Measurements from ENCODE around the gene UBAP1L. TPM values are rescaled to one million over a fixed set of nuclear protein-coding genes. Genes with fewer than 3 reads are reported as not detected.

The UBAP1L gene
- total and polyA plus RNA-seq, 2 donors (not counting 3 experiments of a cell fraction or from before 2014, with no cell fraction given) = 1.9 to 5.0 TPM

GRCh38 chr15:65096481-65097385 is 18.3 kb downstream of the UBAP1L start:
- no peaks in the 10 kb centered on the region for H4K20me1 ChIP-seq (replicated peaks; ENCODE audit: control insufficient read depth, extremely low read depth, insufficient read depth, low read length)
- H3K4me2 ChIP-seq (ENCODE audit: insufficient read depth, low read length) = no peak overlapping the region
- no peak overlapping the region for H3K4me3 ChIP-seq (replicated peaks in 1 of 3; ENCODE audit: insufficient read depth in 1 of 3, low read depth in 1 of 3, low read length in 3 of 3)
- H3K79me2 ChIP-seq (ENCODE audit: control insufficient read depth, insufficient read depth, low read length) = no peaks in the 10 kb centered on the region
- TF ChIP-seq POLR2AphosphoS5 (IDR thresholded peaks at IDR 0.05; ENCODE audit: insufficient read depth, low read depth, low read length) (no peak), GATA2 (IDR thresholded peaks at IDR 0.05; ENCODE audit: insufficient read depth, insufficient read length, low read depth, low read length) (no peak), FOS (IDR thresholded peaks at IDR 0.05; ENCODE audit: borderline replicate concordance, insufficient read depth, low read length) (no peak), POLR2A (IDR thresholded peaks at IDR 0.05; ENCODE audit: low read depth, low read length) (no peak), MYC (IDR thresholded peaks at IDR 0.05; ENCODE audit: low read depth, low read length) (no peak), EZH2 (IDR thresholded peaks at IDR 0.05; ENCODE audit: borderline replicate concordance, low read depth, low read length, severe bottlenecking) (no peak), MAX (IDR thresholded peaks at IDR 0.05; ENCODE audit: insufficient read depth, insufficient read length) (no peak), CTCF (IDR thresholded peaks at IDR 0.05; ENCODE audit: extremely low read depth in 1 of 2, insufficient read depth in 1 of 2, low read depth in 1 of 2, low read length in 2 of 2) (no peak), JUN (IDR thresholded peaks at IDR 0.05; ENCODE audit: borderline replicate concordance, insufficient read depth, insufficient read length, low read depth) (no peak)
- no peak overlapping the region for H3K27ac ChIP-seq (ENCODE audit: insufficient read depth, low read depth, low read length)
- dilution Hi-C loops (cut with MboI; ENCODE audit: extremely low pct_ligation_motif_present, low sequenced_read_pairs) (no loop called here), intact Hi-C loops (cut with micrococcal nuclease) (no loop called here)
- no peak overlapping the region for H2AFZ ChIP-seq (ENCODE audit: low read depth, low read length)
- H3K27me3 ChIP-seq (ENCODE audit: control insufficient read depth in 2 of 2, insufficient read depth in 2 of 2, low read length in 2 of 2) = no peaks in the 10 kb centered on the region
- CTCF ChIA-PET = interaction anchor here (1.2 kb wide), 1 partner anchor 10 kb away, joined by 6 read pairs; no protein-coding TSS in a partner anchor
- DNase-seq (ENCODE audit: low read depth, low spot score) = no peak
- H3K36me3 ChIP-seq (ENCODE audit: control insufficient read depth in 2 of 2, extremely low read depth in 1 of 2, insufficient read depth in 2 of 2, low read length in 2 of 2) = peaks cover 0 to 9% of the 10 kb centered on the region in 2 experiments
- no peak for FAIRE-seq
- BruUV-seq (replicated peaks) = no TSS peak
- H3K9ac ChIP-seq (replicated peaks; ENCODE audit: extremely low read depth, insufficient read depth, low read length) = no peak overlapping the region
- H3K9me1 ChIP-seq (replicated peaks; ENCODE audit: control insufficient read depth, extremely low read depth, insufficient read depth, low read length) = no peaks in the 10 kb centered on the region
- POLR2A ChIA-PET = no interaction called here
- H3K4me1 ChIP-seq (ENCODE audit: control insufficient read depth, extremely low read depth, insufficient read depth, low read length) = no peaks in the 10 kb centered on the region
- H3K9me3 ChIP-seq (replicated peaks; ENCODE audit: control insufficient read depth, insufficient read depth, low read length) = no peaks in the 10 kb centered on the region
